ENCODE data around the gene MPV17. TPM values are rescaled to one million over a fixed set of nuclear protein-coding genes. Genes with fewer than 3 reads are reported as not detected.

MPV17 gene
- total and polyA plus RNA-seq, 2 of the 13 experiments (the other 11 are each of a cell fraction or from before 2014, with no cell fraction given), result 48.9 to 129 TPM

GRCh38 chr2:27264753-27265535 is 58.0 kb downstream of the MPV17 start (continued):
- TF ChIP-seq, protein P1, sequence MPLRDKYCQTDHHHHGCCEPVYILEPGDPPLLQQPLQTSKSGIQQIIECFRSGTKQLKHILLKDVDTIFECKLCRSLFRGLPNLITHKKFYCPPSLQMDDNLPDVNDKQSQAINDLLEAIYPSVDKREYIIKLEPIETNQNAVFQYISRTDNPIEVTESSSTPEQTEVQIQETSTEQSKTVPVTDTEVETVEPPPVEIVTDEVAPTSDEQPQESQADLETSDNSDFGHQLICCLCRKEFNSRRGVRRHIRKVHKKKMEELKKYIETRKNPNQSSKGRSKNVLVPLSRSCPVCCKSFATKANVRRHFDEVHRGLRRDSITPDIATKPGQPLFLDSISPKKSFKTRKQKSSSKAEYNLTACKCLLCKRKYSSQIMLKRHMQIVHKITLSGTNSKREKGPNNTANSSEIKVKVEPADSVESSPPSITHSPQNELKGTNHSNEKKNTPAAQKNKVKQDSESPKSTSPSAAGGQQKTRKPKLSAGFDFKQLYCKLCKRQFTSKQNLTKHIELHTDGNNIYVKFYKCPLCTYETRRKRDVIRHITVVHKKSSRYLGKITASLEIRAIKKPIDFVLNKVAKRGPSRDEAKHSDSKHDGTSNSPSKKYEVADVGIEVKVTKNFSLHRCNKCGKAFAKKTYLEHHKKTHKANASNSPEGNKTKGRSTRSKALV (CRISPR knock-in tag; IDR thresholded peaks at IDR 0.05), result peak; percentile 97
- TF ChIP-seq EED (CRISPR knock-in tag; IDR thresholded peaks at IDR 0.05), result peak; percentile 81
- TF ChIP-seq, protein P2, sequence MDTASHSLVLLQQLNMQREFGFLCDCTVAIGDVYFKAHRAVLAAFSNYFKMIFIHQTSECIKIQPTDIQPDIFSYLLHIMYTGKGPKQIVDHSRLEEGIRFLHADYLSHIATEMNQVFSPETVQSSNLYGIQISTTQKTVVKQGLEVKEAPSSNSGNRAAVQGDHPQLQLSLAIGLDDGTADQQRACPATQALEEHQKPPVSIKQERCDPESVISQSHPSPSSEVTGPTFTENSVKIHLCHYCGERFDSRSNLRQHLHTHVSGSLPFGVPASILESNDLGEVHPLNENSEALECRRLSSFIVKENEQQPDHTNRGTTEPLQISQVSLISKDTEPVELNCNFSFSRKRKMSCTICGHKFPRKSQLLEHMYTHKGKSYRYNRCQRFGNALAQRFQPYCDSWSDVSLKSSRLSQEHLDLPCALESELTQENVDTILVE (CRISPR knock-in tag; IDR thresholded peaks at IDR 0.05), result peak; percentile 68; the same call in 1 of the 2 replicates
- TF ChIP-seq FOXP4 (CRISPR knock-in tag; IDR thresholded peaks at IDR 0.05), result peak; percentile 59; the same call in 1 of the 2 replicates
- no peak for TF ChIP-seq ZFP36L2 (CRISPR knock-in tag; IDR thresholded peaks at IDR 0.05)
- TF ChIP-seq ZNF30 (CRISPR knock-in tag; IDR thresholded peaks at IDR 0.05), result 0 out of 2 replicates have a peak, but pooled peaks have one; percentile 51
- TF ChIP-seq ZNF562 (CRISPR knock-in tag; IDR thresholded peaks at IDR 0.05; ENCODE audit: borderline replicate concordance), result no peak
- TF ChIP-seq, protein P3, sequence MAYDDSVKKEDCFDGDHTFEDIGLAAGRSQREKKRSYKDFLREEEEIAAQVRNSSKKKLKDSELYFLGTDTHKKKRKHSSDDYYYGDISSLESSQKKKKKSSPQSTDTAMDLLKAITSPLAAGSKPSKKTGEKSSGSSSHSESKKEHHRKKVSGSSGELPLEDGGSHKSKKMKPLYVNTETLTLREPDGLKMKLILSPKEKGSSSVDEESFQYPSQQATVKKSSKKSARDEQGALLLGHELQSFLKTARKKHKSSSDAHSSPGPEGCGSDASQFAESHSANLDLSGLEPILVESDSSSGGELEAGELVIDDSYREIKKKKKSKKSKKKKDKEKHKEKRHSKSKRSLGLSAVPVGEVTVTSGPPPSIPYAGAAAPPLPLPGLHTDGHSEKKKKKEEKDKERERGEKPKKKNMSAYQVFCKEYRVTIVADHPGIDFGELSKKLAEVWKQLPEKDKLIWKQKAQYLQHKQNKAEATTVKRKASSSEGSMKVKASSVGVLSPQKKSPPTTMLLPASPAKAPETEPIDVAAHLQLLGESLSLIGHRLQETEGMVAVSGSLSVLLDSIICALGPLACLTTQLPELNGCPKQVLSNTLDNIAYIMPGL (CRISPR knock-in tag; IDR thresholded peaks at IDR 0.05; ENCODE audit: borderline replicate concordance in 1 of 2, low read depth in 1 of 2), result peak; percentile 86 to 95
- peak; percentile 55 for TF ChIP-seq ZNF883 (CRISPR knock-in tag; IDR thresholded peaks at IDR 0.05; ENCODE audit: not compliant biosample characterization)
- no peak for TF ChIP-seq MLLT10 (CRISPR knock-in tag; IDR thresholded peaks at IDR 0.05)
- TF ChIP-seq ZSCAN12 (CRISPR knock-in tag; IDR thresholded peaks at IDR 0.05), result no peak
- 0 out of 2 replicates have a peak, but pooled peaks have one; percentile 48 for TF ChIP-seq TEAD2 (CRISPR knock-in tag; IDR thresholded peaks at IDR 0.05)
- TF ChIP-seq, protein P4, sequence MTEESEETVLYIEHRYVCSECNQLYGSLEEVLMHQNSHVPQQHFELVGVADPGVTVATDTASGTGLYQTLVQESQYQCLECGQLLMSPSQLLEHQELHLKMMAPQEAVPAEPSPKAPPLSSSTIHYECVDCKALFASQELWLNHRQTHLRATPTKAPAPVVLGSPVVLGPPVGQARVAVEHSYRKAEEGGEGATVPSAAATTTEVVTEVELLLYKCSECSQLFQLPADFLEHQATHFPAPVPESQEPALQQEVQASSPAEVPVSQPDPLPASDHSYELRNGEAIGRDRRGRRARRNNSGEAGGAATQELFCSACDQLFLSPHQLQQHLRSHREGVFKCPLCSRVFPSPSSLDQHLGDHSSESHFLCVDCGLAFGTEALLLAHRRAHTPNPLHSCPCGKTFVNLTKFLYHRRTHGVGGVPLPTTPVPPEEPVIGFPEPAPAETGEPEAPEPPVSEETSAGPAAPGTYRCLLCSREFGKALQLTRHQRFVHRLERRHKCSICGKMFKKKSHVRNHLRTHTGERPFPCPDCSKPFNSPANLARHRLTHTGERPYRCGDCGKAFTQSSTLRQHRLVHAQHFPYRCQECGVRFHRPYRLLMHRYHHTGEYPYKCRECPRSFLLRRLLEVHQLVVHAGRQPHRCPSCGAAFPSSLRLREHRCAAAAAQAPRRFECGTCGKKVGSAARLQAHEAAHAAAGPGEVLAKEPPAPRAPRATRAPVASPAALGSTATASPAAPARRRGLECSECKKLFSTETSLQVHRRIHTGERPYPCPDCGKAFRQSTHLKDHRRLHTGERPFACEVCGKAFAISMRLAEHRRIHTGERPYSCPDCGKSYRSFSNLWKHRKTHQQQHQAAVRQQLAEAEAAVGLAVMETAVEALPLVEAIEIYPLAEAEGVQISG (CRISPR knock-in tag; IDR thresholded peaks at IDR 0.05), result peak; percentile 76
- TF ChIP-seq POGZ (CRISPR knock-in tag; IDR thresholded peaks at IDR 0.05), result peak; percentile 54; the same call in 1 of the 2 replicates
- TF ChIP-seq BHLHE40 (IDR thresholded peaks at IDR 0.05; ENCODE audit: low read length), result peak; percentile 99

Data from HepG2 (cell line).